Measurements from ENCODE around the gene HELT. TPM values are rescaled to one million over a fixed set of nuclear protein-coding genes. Genes with fewer than 3 reads are reported as not detected.

The HELT gene
- total RNA-seq (2022; extraction: Qiagen RNA extraction; ENCODE audit: low read depth) = not detected in 5 replicates

GRCh38 chr4:185017964-185018772, at the start of gene HELT:
HELT (plus strand) TSS chr4:185018490; CDS start chr4:185018929, 439 bp downstream.

Other genes with a start within 250 kb of the HELT start
- gene ACSL1, start 192.5 kb upstream of the HELT start, total RNA-seq (2022; extraction: Qiagen RNA extraction; ENCODE audit: low read depth) = 9.6 to 15.4 TPM (median 12.2 TPM) in 5 replicates
- gene SLC25A4, start 124.8 kb downstream of the HELT start, total RNA-seq (2022; extraction: Qiagen RNA extraction; ENCODE audit: low read depth) = 10.6 to 14.9 TPM (median 14.2 TPM) in 5 replicates
- 5.6 to 14.6 TPM (median 12.3 TPM) in 5 replicates for gene CFAP97, start 185.5 kb downstream of the HELT start, total RNA-seq (2022; extraction: Qiagen RNA extraction; ENCODE audit: low read depth)
- gene SNX25, start 191.1 kb downstream of the HELT start, total RNA-seq (2022; extraction: Qiagen RNA extraction; ENCODE audit: low read depth) = 7.7 to 8.7 TPM (median 7.9 TPM) in 5 replicates

All from A549 treated with RU486 at 1 μM for 4 hours (cell line).